HG03575 (cell line): ENCODE measurements around the gene PCDHB9.
"Not testable (repeated sequence)": the region's sequence is repeated elsewhere in the genome, so short reads cannot be mapped to it uniquely, and the experiment has no call there.

Source experiments
- ATAC-seq: cut with Tn5 transposase; IDR thresholded peaks from one replicate; pipeline ENCODE4 v1.9.1; 2021; ENCODE audit not compliant: unreplicated experiment, insufficient number of reproducible peaks, low FRiP score; ENCODE audit errors: extremely low read depth

The PCDHB9 gene

DNA sequence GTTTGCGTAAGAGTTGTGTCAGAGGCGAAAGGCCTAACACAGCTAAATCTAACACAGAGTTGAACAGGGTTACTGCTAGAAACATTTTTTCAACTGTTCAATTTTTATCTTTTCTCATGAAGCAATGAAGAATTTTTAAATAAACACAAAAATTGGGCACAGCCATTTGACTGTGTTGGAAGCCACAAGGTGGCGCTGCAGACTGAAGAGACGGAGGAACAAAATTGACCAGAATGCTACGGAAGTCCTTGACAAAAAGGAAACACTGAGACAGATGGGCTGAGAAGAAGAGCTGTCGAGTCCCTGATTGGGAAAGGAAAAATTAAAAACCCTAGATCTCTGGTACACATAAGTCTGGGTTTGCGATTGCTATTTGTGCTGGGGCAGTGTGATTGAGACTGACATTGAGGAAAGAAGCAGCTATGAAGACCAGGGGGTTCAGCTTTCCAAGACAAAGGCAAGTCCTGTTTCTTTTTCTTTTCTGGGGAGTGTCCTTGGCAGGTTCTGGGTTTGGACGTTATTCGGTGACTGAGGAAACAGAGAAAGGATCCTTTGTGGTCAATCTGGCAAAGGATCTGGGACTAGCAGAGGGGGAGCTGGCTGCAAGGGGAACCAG lies at the start of gene PCDHB9:
Gene PCDHB9, plus strand, starts transcription at position 265 of the 616 bp plus-strand sequence. Its CDS starts 158 bp downstream, at position 423.
- no peak for ATAC-seq

DNA sequence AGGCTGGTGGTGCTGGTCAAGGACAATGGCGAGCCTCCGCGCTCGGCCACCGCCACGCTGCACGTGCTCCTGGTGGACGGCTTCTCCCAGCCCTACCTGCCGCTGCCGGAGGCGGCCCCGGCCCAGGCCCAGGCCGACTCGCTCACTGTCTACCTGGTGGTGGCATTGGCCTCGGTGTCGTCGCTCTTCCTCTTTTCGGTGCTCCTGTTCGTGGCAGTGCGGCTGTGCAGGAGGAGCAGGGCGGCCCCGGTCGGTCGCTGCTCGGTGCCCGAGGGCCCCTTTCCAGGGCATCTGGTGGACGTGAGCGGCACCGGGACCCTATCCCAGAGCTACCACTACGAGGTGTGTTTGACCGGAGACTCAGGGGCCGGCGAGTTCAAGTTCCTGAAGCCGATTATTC lies 49.6 kb upstream of the PCDHB9 start:
- not testable (repeated sequence) for ATAC-seq

DNA sequence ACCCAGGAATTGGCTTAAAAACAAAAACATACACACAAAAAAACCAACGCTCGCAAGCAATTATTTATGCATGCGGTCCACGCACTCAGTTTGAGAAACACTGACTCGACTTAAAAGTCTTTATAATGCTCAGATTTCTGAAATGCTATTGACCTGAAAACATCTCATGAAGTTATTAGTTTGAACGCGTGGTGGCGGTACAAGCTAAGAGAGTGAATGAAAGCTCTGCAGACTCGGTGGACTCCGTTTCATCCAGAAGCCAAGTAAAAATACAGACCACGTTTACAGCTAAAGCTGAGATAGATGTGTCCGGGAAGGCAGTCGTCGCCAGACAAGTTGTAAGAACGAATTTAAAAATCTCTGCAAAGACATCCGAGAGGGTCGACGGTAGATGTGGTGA lies 37.1 kb upstream of the PCDHB9 start, which contains the start of gene PCDHB6:
Gene PCDHB6, plus strand, starts transcription at position 246 of the 400 bp plus-strand sequence. CDS start 201 bp downstream, outside the sequence.
- no peak for ATAC-seq

DNA sequence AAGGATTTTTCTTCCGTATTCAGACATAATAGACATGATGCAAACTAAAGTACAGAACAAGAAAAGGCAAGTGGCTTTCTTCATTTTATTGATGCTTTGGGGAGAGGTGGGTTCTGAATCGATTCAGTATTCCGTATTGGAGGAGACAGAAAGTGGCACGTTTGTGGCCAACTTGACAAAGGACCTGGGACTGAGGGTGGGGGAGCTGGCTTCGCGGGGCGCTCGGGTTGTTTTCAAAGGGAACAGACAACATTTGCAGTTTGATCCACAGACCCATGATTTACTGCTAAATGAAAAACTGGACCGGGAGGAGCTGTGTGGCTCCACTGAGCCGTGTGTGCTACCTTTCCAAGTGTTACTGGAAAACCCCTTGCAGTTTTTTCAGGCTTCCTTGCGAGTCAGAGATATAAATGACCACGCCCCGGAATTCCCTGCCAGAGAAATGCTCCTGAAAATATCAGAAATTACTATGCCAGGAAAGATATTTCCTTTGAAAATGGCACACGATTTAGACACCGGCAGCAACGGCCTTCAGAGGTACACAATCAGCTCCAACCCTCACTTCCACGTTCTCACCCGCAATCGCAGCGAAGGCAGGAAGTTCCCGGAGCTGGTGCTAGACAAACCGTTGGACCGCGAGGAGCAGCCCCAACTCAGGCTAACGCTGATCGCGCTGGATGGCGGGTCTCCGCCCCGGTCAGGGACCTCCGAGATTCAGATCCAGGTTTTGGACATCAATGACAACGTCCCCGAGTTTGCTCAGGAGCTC lies 36.6 kb upstream of the PCDHB9 start:
- no peak for ATAC-seq

DNA sequence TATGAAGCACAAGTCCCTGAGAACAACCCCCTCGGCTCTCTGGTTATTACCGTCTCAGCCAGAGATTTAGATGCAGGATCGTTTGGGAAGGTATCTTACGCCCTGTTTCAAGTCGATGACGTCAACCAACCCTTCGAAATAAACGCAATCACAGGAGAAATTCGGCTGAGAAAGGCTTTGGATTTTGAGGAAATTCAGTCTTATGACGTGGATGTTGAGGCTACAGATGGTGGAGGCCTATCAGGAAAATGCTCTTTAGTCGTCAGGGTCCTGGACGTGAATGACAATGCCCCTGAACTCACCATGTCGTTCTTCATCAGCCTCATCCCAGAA lies 36.0 kb upstream of the PCDHB9 start:
- ATAC-seq, result no peak

DNA sequence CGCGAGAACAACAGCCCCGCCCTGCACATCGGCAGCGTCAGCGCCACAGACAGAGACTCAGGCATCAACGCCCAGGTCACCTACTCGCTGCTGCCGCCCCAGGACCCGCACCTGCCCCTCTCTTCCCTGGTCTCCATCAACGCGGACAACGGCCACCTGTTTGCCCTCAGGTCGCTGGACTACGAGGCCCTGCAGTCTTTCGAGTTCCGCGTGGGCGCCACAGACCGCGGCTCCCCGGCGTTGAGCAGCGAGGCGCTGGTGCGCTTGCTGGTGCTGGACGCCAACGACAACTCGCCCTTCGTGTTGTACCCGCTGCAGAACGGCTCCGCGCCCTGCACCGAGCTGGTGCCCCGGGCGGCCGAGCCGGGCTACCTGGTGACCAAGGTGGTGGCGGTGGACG lies 35.3 kb upstream of the PCDHB9 start:
- ATAC-seq, result not testable (repeated sequence)

DNA sequence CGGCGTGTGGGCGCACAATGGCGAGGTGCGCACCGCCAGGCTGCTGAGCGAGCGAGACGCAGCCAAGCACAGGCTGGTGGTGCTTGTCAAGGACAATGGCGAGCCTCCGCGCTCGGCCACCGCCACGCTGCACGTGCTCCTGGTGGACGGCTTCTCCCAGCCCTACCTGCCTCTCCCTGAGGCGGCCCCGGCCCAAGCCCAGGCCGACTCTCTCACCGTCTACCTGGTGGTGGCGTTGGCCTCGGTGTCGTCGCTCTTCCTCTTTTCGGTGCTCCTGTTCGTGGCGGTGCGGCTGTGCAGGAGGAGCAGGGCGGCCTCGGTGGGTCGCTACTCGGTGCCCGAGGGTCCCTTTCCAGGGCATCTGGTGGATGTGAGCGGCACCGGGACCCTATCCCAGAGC lies 34.9 kb upstream of the PCDHB9 start:
- not testable (repeated sequence) for ATAC-seq

DNA sequence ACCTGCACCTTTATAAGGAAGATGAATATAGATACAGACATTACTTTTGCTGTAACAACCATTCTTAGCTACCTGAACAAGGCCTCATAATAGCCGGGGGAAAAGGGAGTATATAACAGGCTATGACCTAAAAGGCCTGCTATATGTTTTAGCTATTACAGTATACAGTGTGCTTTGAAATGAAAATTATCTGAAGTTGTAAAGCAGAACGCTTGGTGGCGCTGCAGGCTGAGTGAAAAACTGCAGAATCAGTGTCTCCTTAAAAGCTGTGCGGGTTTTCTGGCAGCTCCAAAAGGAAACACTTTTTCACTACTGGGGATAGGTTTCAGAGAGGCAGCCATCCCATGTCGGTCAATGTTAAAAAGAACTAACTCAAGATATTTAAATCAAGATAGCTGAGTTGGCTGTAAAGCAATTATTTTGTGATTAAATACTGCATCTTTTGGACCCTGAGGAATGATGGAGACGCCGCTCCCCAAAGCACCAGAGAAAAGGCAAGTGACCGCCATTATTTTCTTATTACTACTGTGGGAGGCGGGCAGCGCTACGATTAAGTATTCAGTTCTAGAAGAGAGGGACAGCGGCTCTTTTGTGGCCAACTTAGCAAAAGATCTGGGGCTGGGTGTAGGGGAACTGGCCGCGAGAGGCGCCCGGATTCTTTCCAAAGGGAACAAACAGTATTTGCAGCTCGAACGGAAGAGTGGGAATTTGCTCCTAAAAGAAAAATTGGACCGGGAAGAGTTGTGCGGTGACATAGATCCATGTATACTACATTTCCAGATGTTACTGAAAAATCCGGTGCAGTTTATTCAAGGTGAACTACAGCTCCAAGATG lies 31.2 kb upstream of the PCDHB9 start:
- ATAC-seq, result no peak

DNA sequence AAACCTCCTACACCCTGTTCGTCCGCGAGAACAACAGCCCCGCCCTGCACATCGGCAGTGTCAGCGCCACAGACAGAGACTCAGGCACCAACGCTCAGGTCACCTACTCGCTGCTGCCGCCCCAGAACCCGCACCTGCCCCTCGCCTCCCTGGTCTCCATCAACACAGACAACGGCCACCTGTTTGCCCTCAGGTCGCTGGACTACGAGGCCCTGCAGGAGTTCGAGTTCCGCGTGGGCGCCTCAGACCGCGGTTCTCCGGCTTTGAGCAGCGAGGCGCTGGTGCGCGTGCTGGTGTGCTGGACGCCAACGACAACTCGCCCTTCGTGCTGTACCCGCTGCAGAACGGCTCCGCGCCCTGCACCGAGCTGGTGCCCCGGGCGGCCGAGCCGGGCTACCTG lies 29.6 kb upstream of the PCDHB9 start:
- ATAC-seq, result not testable (repeated sequence)

DNA sequence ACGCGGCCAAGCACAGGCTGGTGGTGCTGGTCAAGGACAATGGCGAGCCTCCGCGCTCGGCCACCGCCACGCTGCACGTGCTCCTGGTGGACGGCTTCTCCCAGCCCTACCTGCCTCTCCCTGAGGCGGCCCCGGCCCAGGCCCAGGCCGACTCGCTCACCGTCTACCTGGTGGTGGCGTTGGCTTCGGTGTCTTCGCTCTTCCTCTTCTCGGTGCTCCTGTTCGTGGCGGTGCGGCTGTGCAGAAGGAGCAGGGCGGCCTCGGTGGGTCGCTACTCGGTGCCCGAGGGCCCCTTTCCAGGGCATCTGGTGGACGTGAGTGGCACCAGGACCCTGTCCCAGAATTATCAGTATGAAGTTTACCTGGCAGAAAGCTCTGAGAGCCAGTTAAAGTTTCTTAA lies 29.1 kb upstream of the PCDHB9 start:
- ATAC-seq, result not testable (repeated sequence)

DNA sequence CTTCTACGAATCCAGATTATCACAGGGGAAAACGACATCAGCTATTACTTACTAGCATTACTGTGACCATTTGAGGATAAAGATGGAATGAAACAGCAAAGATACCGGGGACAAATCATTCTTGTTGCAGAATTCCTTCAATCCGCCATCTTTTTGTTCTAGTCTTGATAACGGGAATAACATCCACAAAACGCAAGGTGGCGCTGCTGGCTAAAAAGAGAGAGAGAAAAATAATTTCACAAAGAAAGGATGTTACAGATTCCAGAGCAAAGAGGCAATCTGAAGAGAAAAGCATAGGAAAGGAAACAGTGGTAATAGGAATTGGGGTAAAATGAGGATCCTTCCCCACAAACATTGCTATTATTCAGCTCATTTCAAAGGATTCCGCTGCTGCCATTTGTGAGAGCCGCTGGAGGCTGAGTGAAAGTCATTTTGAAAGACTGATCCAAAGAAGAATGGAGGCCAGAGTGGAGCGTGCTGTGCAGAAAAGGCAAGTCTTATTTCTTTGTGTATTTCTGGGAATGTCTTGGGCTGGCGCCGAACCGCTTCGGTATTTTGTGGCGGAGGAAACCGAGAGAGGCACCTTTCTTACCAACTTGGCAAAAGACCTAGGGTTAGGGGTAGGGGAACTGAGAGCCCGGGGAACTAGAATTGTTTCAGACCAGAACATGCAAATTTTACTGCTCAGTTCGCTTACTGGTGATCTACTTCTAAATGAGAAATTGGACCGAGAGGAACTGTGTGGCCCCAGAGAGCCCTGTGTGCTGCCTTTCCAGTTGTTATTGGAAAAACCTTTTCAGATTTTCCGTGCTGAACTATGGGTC lies 14.4 kb upstream of the PCDHB9 start, which contains the start of gene PCDHB7:
Gene PCDHB7, plus strand, starts transcription at position 264 of the 824 bp plus-strand sequence. Its CDS starts 192 bp downstream, at position 456.
- no peak for ATAC-seq

DNA sequence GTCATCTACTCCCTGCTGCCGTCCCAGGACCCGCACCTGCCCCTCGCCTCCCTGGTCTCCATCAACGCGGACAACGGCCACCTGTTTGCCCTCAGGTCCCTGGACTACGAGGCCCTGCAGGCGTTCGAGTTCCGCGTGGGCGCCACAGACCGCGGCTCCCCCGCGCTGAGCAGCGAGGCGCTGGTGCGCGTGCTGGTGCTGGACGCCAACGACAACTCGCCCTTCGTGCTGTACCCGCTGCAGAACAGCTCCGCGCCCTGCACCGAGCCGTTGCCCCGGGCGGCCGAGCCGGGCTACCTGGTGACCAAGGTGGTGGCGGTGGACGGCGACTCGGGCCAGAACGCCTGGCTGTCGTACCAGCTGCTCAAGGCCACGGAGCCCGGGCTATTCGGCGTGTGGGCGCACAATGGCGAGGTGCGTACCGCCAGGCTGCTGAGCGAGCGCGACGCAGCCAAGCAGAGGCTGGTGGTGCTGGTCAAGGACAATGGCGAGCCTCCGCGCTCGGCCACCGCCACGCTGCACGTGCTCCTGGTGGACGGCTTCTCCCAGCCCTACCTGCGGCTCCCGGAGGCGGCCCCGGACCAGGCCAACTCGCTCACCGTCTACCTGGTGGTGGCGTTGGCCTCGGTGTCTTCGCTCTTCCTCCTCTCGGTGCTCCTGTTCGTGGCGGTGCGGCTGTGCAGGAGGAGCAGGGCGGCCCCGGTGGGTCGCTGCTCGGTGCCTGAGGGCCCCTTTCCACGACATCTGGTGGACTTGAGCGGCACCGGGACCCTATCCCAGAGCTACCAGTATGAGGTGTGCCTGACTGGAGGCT lies 12.5 kb upstream of the PCDHB9 start:
- not testable (repeated sequence) for ATAC-seq

DNA sequence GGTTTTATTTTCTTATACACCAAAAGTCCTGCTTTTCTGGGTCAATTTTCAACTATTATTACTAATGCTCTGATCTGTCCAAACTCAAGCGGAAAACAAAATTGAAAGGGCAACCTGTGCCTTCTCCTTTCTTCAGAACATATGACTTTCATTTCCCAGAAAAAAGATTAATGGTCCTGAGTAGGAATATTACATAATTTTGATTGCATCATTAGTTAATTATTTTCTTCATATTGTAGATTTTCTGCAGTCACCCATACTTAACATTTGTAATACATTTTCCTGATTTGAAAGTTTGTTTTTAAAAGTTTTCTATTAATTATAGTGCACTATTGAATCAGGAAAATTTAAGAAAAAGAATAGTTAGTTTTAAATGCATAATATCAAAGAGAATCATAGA lies 11.0 kb upstream of the PCDHB9 start:
- ATAC-seq, result no peak

DNA sequence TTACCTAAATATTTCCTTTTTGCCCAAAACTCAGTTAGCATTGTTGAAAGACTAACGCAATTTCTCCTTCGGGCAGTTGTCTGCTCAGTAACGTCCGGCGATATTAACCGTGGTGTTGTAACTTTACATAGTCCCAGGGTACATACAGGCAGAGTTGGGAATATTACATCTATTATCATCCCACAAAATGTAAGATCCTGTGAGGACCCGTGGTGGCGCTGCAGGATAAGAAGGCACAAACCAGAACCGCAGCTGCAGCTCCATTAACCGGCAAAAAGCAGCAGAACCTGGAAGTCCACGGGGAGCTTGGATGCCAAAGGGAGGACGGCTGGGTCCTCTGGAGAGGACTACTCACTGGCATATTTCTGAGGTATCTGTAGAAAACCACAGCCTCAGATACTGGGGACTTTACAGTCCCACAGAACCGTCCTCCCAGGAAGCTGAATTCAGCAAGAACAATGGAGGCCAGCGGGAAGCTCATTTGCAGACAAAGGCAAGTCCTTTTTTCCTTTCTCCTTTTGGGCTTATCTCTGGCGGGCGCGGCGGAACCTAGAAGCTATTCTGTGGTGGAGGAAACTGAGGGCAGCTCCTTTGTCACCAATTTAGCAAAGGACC lies 9.3 kb upstream of the PCDHB9 start, which contains the start of gene PCDHB8:
Gene PCDHB8, plus strand, starts transcription at position 214 of the 615 bp plus-strand sequence. Its CDS starts 245 bp downstream, at position 459.
- ATAC-seq, result not testable (repeated sequence)

DNA sequence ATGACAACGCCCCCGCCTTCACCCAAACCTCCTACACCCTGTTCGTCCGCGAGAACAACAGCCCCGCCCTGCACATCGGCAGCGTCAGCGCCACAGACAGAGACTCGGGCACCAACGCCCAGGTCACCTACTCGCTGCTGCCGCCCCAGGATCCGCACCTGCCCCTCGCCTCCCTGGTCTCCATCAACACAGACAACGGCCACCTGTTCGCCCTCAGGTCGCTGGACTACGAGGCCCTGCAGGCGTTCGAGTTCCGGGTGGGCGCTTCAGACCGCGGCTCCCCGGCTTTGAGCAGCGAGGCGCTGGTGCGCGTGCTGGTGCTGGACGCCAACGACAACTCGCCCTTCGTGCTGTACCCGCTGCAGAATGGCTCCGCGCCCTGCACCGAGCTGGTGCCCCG lies 7.6 kb upstream of the PCDHB9 start:
- not testable (repeated sequence) for ATAC-seq

DNA sequence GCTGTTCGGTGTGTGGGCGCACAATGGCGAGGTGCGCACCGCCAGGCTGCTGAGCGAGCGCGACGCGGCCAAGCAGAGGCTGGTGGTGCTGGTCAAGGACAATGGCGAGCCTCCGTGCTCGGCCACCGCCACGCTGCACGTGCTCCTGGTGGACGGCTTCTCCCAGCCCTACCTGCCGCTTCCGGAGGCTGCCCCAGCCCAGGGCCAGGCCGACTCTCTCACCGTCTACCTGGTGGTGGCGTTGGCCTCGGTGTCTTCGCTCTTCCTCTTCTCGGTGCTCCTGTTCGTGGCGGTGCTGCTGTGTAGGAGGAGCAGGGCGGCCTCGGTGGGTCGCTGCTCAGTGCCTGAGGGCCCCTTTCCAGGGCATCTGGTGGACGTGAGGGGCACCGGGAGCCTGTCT lies 7.1 kb upstream of the PCDHB9 start:
- ATAC-seq, result not testable (repeated sequence)

DNA sequence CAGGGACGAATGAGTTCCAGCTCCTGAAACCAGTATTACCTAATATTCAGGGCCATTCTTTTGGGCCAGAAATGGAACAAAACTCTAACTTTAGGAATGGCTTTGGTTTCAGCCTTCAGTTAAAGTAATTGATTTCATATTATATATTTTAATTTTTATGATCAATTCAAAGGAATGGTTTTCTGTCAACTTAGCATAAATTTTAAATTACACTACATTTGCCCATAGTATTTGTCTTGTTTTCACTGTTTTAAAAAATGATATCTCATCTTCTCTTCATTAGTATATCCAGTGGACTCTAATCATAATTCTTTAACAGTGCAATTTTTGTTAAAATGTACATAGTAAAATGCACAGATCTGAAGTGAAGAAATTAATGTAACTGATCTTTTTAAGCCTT lies 6.6 kb upstream of the PCDHB9 start:
- ATAC-seq, result no peak
